ENCODE results near the gene AP3D1.

Gene AP3D1

DNA sequence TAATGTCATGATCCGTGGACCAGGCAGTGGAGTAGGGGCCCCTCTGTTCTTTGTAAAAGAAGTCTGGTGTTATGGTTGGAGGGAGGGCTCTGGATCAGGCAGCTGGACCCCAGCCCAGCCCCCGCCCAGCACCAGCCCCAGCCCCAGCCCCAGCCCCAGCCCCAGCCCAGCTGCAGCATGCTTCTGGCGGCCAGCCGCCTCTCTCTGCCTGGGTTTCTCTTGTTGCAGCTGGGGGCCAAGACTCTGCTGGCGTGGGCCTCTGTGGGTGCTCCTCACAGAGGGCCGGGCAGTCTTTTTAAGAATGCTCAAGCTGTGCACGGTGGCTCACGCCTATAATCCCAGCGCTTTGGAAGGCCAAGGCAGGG lies 30.2 kb upstream of the AP3D1 start:
- no peak overlapping the region for H3K4me3 ChIP-seq (ENCODE audit: low read length)
- TF ChIP-seq, protein P1, sequence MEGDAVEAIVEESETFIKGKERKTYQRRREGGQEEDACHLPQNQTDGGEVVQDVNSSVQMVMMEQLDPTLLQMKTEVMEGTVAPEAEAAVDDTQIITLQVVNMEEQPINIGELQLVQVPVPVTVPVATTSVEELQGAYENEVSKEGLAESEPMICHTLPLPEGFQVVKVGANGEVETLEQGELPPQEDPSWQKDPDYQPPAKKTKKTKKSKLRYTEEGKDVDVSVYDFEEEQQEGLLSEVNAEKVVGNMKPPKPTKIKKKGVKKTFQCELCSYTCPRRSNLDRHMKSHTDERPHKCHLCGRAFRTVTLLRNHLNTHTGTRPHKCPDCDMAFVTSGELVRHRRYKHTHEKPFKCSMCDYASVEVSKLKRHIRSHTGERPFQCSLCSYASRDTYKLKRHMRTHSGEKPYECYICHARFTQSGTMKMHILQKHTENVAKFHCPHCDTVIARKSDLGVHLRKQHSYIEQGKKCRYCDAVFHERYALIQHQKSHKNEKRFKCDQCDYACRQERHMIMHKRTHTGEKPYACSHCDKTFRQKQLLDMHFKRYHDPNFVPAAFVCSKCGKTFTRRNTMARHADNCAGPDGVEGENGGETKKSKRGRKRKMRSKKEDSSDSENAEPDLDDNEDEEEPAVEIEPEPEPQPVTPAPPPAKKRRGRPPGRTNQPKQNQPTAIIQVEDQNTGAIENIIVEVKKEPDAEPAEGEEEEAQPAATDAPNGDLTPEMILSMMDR (IDR thresholded peaks at IDR 0.05; ENCODE audit: insufficient read depth, low read depth, low read length, missing control alignments): no peak
- no peak for DNase-seq (ENCODE audit: low read depth)

DNA sequence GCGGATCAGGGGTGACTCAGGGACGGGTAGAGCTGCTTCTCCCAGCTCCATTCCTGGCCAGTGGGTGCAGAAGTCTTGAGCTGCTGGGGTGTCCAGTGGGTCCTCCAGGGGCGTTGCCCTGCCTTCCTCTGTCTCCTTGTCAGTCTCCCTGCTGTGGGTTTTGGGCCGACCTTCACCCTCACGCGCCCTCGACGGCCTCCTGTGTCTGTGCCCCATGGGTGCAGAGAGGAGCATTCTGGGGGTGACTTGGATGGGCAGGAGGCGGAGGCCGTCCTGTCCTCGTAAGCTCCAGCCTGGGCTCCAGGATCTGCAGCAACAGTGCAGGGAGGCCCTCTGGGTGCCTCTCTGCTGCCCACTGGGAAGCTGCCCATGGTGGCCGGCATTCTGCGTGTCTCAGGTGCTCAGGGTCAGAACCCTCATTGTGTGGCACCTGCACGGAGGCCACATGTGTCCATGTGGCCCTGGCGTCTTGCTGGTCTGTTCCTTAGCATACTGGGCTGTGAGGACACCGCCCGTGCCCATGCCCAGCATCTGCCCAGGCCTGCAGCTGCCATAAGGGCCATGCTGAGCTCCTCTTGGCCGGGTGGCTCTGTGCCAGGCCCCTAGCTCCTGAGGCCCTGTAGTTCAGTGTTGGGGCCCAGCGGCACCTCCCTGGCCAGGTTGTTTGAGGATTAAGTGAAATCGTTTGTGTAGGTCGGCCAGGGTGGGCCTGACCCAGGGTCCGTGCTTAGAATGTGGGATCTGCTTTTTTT lies 29.7 kb upstream of the AP3D1 start:
- no peak for DNase-seq (ENCODE audit: low read depth)
- no peak overlapping the region for H3K4me3 ChIP-seq (ENCODE audit: low read length)
- TF ChIP-seq, protein P1 (IDR thresholded peaks at IDR 0.05; ENCODE audit: insufficient read depth, low read depth, low read length, missing control alignments): no peak

DNA sequence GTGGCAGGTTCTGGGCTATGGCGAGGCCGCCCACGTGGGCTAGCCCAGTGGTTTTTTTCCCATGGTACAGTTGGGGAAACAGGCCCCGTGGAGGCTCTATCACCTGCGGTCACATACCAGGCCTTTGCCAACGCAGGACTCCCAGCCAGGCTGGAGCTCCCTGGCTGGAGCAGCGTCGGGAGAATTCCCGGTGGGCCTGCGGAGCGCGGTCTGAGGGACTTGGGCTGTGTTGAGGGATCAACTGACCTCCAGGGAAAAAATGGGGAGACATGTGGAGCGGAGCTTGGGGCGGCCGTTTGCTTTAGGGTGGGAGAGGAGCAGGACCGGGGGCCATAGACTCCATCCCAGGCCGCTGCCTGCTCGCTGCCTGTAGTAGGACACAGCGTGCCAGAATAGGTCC lies 28.7 kb upstream of the AP3D1 start:
- TF ChIP-seq, protein P1 (IDR thresholded peaks at IDR 0.05; ENCODE audit: insufficient read depth, low read depth, low read length, missing control alignments): no peak
- H3K4me3 ChIP-seq (ENCODE audit: low read length): no peak overlapping the region
- no peak for DNase-seq (ENCODE audit: low read depth)

DNA sequence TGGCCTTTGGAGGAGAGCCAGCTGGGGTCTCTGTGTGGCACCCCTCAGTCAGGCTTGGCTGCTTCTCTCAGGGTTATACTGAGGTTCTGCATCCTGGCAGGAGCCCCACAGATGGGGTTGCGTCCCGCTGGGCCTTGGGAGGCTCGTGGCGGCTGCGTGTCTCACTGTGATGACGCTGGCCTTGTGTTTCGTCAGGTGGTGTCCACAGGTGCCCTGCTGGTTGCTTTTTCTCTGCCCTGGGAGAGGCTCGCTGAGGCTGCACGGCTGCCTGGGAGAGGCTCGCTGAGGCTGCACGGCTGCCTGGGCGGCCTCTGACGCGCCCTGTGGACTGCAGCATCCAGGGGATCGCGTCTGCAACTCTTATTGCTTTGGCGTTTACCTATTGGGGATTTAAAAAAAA lies 27.7 kb upstream of the AP3D1 start:
- DNase-seq (ENCODE audit: low read depth): no peak
- H3K4me3 ChIP-seq (ENCODE audit: low read length): no peak overlapping the region
- TF ChIP-seq, protein P1 (IDR thresholded peaks at IDR 0.05; ENCODE audit: insufficient read depth, low read depth, low read length, missing control alignments): no peak

DNA sequence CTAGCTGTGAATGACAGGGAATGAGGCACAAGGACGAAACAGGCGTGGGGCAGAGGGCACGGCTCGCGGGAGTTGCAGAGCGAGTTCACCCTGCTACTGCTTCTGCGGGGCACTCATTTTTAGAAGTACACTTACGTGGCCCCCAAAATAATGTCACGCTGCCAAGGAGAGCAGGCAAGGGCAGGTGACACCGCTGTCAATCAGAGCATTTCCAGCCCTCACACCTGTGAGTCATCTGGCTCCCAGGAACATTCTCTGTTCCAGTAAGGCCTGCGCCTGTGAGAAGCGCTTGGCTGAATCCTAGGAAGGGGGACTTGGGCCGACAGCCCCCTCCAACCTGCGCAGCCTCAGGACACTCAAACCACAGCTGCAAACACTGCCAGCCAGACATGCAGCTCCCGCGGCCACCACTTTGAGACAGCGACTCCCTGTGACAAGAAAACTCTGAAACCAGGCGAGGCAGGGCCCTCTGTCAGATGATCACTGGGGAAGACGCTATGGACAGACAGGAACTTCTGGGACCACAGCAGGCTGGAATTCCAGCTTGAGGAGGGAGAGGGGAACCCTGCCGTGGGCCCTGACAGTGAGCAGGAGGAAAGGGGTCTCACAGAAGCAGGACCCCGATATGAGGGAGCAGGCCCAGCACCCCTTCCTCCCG lies 25.1 kb upstream of the AP3D1 start:
- TF ChIP-seq, protein P1 (IDR thresholded peaks at IDR 0.05; ENCODE audit: insufficient read depth, low read depth, low read length, missing control alignments): no peak
- H3K4me3 ChIP-seq (ENCODE audit: low read length): no peak overlapping the region
- peak; percentile 75 for DNase-seq (ENCODE audit: low read depth)

DNA sequence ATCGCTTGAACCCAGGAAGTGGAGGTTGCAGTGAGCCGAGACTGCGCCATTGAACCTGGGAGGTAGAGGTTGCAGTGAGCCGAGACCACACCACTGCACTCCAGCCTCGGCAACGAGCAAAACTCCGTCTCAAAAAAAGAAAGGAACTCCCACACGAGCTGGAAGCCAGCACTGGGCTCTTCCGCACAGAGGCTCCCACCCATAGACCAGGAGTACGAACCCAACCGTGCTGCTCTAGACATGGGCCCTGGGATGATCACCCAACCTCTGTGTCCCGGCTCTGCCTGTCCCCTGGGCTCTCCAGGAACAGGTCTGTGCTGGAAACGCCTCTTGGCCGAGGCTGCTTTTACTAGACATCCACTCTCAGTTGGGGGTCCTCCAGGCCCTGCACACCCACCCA lies 24.4 kb upstream of the AP3D1 start:
- TF ChIP-seq, protein P1 (IDR thresholded peaks at IDR 0.05; ENCODE audit: insufficient read depth, low read depth, low read length, missing control alignments): no peak
- no peak for DNase-seq (ENCODE audit: low read depth)
- H3K4me3 ChIP-seq (ENCODE audit: low read length): no peak overlapping the region
